Measurements from ENCODE around the gene IL15RA. TPM values are rescaled to one million over a fixed set of nuclear protein-coding genes. Genes with fewer than 3 reads are reported as not detected.

The IL15RA gene
- total RNA-seq, 2 experiments from 2014 or later = 23.5 to 25.1 TPM

DNA sequence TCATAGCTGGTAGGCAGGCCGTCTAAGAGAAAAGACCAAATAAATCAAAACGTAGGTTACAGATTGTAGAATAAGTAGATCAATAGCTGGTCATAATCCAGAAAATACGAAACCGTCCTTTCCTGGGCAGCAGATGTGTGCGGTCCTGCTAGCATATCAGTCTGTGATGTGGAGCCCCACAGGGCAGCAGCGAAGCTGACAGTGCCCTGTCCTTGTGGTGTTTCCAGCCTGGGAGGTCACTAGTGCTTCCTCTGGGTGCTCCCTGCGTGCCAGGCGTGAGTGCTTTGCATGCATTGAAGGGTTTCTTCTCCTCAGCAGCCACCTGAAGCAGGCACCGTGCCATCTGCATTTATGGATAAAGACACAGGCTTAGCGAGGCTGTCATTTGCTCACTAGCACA, 41.7 kb downstream of the IL15RA start:
- Mint-ChIP-seq H3K27me3 (no peaks in the 10 kb centered on the region), H3K9me3 (no peaks in the 10 kb centered on the region), H3K27ac (no peak overlapping the region), H3K4me1 (ENCODE audit: low read depth) (no peaks in the 10 kb centered on the region), H3K4me3 (no peak overlapping the region), H3K36me3 (ENCODE audit: low read depth) (peaks cover 22% of the 10 kb centered on the region)
- TF ChIP-seq, protein P1, sequence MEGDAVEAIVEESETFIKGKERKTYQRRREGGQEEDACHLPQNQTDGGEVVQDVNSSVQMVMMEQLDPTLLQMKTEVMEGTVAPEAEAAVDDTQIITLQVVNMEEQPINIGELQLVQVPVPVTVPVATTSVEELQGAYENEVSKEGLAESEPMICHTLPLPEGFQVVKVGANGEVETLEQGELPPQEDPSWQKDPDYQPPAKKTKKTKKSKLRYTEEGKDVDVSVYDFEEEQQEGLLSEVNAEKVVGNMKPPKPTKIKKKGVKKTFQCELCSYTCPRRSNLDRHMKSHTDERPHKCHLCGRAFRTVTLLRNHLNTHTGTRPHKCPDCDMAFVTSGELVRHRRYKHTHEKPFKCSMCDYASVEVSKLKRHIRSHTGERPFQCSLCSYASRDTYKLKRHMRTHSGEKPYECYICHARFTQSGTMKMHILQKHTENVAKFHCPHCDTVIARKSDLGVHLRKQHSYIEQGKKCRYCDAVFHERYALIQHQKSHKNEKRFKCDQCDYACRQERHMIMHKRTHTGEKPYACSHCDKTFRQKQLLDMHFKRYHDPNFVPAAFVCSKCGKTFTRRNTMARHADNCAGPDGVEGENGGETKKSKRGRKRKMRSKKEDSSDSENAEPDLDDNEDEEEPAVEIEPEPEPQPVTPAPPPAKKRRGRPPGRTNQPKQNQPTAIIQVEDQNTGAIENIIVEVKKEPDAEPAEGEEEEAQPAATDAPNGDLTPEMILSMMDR (IDR thresholded peaks at IDR 0.05) = no peak
- intact Hi-C loops (cut with micrococcal nuclease) = no loop called here
- DNase-seq (no peak), ATAC-seq (no peak)
- POLR2A ChIA-PET = no interaction called here
- CTCF ChIA-PET = no interaction called here

DNA sequence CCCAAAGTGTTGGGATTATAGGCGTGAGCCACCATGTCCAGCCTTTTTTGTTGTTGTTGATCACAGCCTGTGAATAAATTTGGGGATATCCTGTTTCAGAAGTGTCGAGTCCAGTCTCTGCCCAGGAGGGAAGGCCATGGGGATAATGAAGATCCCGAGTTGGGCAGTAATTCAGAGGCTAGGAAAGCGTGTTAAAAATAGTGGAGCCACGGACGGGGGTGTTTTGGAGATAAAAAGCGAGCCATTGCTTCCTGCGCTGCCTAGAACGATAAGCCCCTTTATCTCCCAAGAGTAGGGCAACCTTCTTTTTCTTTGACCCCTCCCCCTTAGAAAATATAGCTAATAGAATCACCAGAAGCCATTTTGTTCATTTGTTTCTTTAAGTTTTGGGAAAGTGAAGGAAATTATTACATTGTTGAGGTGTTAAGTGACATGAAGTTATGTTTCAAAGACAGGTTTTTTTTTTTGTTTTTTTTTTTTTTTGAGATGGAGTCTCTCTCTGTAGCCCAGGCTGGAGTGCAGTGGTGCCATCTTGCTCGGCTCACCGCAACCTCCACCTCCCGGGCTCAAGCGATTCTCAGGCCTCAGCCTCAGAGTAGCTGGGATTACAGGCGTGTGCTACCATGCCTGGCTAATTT, 43.3 kb downstream of the IL15RA start:
- ATAC-seq (no peak), DNase-seq (no peak)
- Mint-ChIP-seq H3K4me3 (no peak overlapping the region), H3K9me3 (no peaks in the 10 kb centered on the region), H3K4me1 (ENCODE audit: low read depth) (no peaks in the 10 kb centered on the region), H3K27ac (no peak overlapping the region), H3K27me3 (no peaks in the 10 kb centered on the region), H3K36me3 (ENCODE audit: low read depth) (peaks cover 22% of the 10 kb centered on the region)
- ChIA-PET CTCF (no interaction called here), POLR2A (interaction anchor here (0.8 to 1.1 kb wide), 2 partner anchors 10 to 325 kb away, joined by 3 read pairs; no protein-coding TSS in a partner anchor)
- intact Hi-C loops (cut with micrococcal nuclease) = no loop called here
- TF ChIP-seq, protein P1 (IDR thresholded peaks at IDR 0.05) = no peak

DNA sequence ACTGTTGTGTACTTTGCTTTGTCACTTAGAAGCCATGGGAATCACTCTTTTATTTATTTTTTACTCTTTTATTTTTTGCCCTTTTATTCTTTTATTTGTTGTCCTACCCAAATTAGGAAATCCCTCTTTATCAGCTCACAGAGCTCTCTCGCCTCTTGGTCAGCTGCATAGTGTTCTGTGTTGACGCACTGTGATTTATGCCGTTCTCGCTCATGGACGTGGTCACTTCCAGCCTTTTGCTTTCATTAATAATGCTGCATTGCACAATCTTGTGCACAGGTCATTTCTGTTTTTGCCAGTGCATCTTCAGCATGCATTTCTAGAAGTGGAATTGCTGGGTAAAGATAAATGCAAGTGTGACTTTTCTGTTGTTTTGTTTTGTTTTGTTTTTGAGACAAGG, 45.0 kb downstream of the IL15RA start:
- no peak for ATAC-seq
- no peaks in the 10 kb centered on the region for H3K9me3 Mint-ChIP-seq
- CTCF ChIA-PET = interaction anchor here (0.9 kb wide), 1 partner anchor 12 kb away, joined by 3 read pairs; no protein-coding TSS in a partner anchor
- H3K27me3 Mint-ChIP-seq = no peaks in the 10 kb centered on the region
- no peak overlapping the region for H3K27ac Mint-ChIP-seq
- no peak overlapping the region for H3K4me3 Mint-ChIP-seq
- intact Hi-C loops (cut with micrococcal nuclease) = no loop called here
- H3K4me1 Mint-ChIP-seq (ENCODE audit: low read depth) = no peaks in the 10 kb centered on the region
- H3K36me3 Mint-ChIP-seq (ENCODE audit: low read depth) = peaks cover 17% of the 10 kb centered on the region
- POLR2A ChIA-PET = no interaction called here
- TF ChIP-seq, protein P1 (IDR thresholded peaks at IDR 0.05) = no peak
- DNase-seq = no peak

DNA sequence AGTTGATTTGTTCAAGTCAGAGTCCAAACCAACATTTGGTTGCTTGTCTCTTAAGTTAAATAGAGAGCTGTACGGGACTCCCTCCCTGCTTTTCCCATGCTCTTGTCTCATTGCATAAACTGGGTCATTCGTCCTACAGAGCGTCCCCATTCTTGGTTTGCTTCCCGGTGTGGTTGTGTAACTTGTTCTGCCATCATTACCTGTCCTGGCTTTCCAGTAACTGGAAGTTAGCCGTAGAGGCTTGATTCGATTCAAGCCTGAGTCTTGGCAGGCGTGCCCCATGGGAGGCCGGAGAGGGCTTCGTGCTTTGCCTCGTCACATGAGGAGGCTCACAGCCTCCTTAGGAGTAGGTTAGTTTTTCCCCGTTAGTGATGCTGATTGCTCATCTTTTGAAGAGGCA, 47.1 kb downstream of the IL15RA start:
- no peak overlapping the region for H3K27ac Mint-ChIP-seq
- no peak for ATAC-seq
- H3K9me3 Mint-ChIP-seq = no peaks in the 10 kb centered on the region
- H3K36me3 Mint-ChIP-seq (ENCODE audit: low read depth) = peaks cover 20% of the 10 kb centered on the region
- intact Hi-C loops (cut with micrococcal nuclease) = no loop called here
- no peaks in the 10 kb centered on the region for H3K27me3 Mint-ChIP-seq
- H3K4me1 Mint-ChIP-seq (ENCODE audit: low read depth) = no peaks in the 10 kb centered on the region
- TF ChIP-seq, protein P1 (IDR thresholded peaks at IDR 0.05) = no peak
- no peak for DNase-seq
- CTCF ChIA-PET = no interaction called here
- POLR2A ChIA-PET = interaction anchor here (0.6 to 0.7 kb wide), 2 partner anchors 39 to 103 kb away, joined by 3 read pairs; no protein-coding TSS in a partner anchor
- no peak overlapping the region for H3K4me3 Mint-ChIP-seq

DNA sequence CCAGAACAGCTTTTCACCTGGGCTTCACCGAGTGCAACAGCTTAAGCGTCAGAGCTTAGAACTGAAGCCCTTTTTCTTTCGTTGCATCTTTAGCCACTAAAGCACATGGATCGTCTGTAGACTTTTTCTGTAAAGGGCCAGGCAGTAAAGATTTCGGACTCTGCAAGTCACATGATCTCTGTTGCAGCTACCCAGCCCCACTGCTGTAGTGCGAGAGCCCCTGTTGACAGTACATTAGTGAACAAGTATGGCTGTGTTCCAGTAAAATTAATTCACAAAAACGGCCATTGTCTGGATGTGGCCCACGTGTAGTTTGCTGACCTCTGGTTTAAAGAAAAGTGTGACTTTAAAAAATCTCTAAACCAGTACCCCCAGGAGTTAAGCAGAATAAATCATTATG, 47.9 kb downstream of the IL15RA start:
- DNase-seq (no peak), ATAC-seq (no peak)
- H3K27ac Mint-ChIP-seq = no peak overlapping the region
- no peaks in the 10 kb centered on the region for H3K4me1 Mint-ChIP-seq (ENCODE audit: low read depth)
- H3K9me3 Mint-ChIP-seq = no peaks in the 10 kb centered on the region
- ChIA-PET CTCF (no interaction called here), POLR2A (no interaction called here)
- intact Hi-C loops (cut with micrococcal nuclease) = no loop called here
- peaks cover 24% of the 10 kb centered on the region for H3K36me3 Mint-ChIP-seq (ENCODE audit: low read depth)
- H3K27me3 Mint-ChIP-seq = no peaks in the 10 kb centered on the region
- TF ChIP-seq, protein P1 (IDR thresholded peaks at IDR 0.05) = no peak
- no peak overlapping the region for H3K4me3 Mint-ChIP-seq
